ENCODE data around the gene ZNF202. TPM values are rescaled to one million over a fixed set of nuclear protein-coding genes. Genes with fewer than 3 reads are reported as not detected.

Gene ZNF202
- total and polyA plus RNA-seq, 3 donors from 2014 or later, result 24.4 to 30.7 (median 25.5) TPM

DNA sequence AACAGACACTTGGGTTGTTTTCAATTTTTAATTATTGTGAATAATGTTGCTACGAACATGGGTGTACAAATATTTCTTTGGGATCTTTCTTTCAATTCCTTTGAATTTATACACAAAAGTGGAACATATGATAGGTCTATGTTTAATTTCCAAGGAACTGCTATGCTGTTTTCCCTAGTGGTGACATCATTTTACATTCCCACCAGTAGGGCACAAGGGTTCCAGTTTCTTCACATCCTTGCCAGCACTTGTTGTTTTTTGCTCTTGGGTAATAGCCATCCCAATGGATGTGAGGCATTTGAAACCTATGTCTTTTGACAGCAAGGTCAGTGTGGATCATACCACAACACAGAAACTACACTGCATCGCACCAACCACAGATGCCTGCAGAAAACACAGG, 45.3 kb downstream of the ZNF202 start:
- no peaks in the 10 kb centered on the region for H3K4me1 ChIP-seq
- TF ChIP-seq POLR2A (IDR thresholded peaks at IDR 0.05), result no peak
- TF ChIP-seq, protein P1, sequence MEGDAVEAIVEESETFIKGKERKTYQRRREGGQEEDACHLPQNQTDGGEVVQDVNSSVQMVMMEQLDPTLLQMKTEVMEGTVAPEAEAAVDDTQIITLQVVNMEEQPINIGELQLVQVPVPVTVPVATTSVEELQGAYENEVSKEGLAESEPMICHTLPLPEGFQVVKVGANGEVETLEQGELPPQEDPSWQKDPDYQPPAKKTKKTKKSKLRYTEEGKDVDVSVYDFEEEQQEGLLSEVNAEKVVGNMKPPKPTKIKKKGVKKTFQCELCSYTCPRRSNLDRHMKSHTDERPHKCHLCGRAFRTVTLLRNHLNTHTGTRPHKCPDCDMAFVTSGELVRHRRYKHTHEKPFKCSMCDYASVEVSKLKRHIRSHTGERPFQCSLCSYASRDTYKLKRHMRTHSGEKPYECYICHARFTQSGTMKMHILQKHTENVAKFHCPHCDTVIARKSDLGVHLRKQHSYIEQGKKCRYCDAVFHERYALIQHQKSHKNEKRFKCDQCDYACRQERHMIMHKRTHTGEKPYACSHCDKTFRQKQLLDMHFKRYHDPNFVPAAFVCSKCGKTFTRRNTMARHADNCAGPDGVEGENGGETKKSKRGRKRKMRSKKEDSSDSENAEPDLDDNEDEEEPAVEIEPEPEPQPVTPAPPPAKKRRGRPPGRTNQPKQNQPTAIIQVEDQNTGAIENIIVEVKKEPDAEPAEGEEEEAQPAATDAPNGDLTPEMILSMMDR (IDR thresholded peaks at IDR 0.05), result no peak
- 92 to 96% methylated on average over 2 of the region's 2 CpGs for whole genome bisulfite sequencing, 2 donors

DNA sequence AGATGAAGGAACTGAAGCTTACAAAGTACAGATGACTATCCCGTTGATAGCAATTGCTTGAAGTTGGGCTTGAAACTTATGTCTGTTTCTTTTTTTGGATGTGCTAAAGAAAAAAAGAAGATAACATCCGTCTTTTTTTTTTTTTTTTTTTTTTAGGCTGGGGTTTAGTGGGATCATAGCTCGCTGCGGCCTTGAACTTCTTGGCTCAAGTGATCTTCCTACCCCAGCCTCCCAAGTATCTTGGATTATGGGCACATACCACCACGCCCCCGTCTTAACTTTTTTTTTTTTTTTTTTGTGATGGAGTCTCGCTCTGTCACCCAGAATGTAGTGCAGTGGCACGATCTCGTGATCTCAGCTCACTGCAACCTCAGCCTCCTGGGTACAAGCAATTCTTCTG, 46.2 kb downstream of the ZNF202 start:
- WGBS, 2 donors, result 68 to 69% methylated on average over 9 of the region's 9 CpGs
- Histone ChIP-seq H3K9me3 (no peaks in the 10 kb centered on the region), H3K27ac (no peak overlapping the region), H3K27me3 (no peaks in the 10 kb centered on the region), H3K4me1 (no peaks in the 10 kb centered on the region), H3K36me3 (ENCODE audit: low read depth, missing control alignments) (no peaks in the 10 kb centered on the region), H3K4me3 (no peak overlapping the region)
- intact Hi-C loops (cut with DNase I; ENCODE audit: low total_unique reads), result no loop called here
- DNase-seq, result no peak
- TF ChIP-seq, protein P1 (IDR thresholded peaks at IDR 0.05), result no peak
- TF ChIP-seq POLR2A (IDR thresholded peaks at IDR 0.05), result no peak

More for the DNA sequence above, 45.3 kb downstream of the ZNF202 start:
- H3K27me3 ChIP-seq, result no peaks in the 10 kb centered on the region
- intact Hi-C loops (cut with DNase I; ENCODE audit: low total_unique reads), result no loop called here
- no peaks in the 10 kb centered on the region for H3K9me3 ChIP-seq
- no peak overlapping the region for H3K4me3 ChIP-seq
- no peak overlapping the region for H3K27ac ChIP-seq
- no peak for DNase-seq
- no peaks in the 10 kb centered on the region for H3K36me3 ChIP-seq (ENCODE audit: low read depth, missing control alignments)

DNA sequence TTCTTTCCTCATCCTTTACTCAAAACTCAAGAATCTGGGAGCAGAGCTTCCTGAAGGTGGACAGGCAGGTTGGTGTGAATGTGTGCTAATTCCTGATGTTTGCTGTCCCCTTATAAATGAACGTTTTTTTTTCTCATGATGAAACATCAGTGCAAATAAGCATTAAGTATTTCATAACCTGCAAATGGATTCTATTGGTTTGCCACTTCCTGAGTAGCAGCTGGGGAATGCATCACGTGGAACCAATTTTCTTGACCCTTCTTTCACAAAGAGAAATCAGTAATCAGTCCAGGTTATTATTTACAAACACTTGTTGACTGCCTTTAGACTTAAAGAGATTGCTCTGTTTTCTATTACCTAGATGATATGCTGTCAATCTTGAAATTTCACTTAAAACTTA, 46.9 kb downstream of the ZNF202 start:
- no peak for TF ChIP-seq POLR2A (IDR thresholded peaks at IDR 0.05)
- Histone ChIP-seq H3K9me3 (no peaks in the 10 kb centered on the region), H3K36me3 (ENCODE audit: low read depth, missing control alignments) (no peaks in the 10 kb centered on the region), H3K27me3 (no peaks in the 10 kb centered on the region), H3K27ac (no peak overlapping the region), H3K4me1 (no peaks in the 10 kb centered on the region), H3K4me3 (no peak overlapping the region)
- intact Hi-C loops (cut with DNase I; ENCODE audit: low total_unique reads), result no loop called here
- DNase-seq, result no peak
- 62 to 63% methylated on average over 2 of the region's 2 CpGs for WGBS, 2 donors

DNA sequence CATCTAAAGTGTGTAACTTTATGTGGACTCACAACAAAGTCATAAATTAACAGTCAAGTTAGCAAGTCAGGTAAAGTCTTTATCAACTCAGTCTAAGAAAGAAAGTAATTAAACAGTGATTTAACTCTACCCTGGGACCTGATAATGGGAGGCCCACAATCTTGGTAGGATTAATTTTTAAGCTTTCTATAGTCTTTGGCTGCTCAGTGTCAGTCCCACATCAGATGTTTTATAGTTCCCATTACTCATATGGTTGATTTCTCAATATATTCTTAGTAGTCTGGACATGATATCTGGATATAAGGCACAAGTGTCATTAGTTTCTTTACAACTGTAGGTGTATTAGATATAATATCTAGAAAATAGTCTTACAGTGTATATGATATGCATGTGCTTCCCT, 48.5 kb downstream of the ZNF202 start:
- TF ChIP-seq, protein P1 (IDR thresholded peaks at IDR 0.05), result no peak
- TF ChIP-seq POLR2A (IDR thresholded peaks at IDR 0.05), result no peak
- Histone ChIP-seq H3K4me1 (no peaks in the 10 kb centered on the region), H3K9me3 (no peaks in the 10 kb centered on the region), H3K36me3 (ENCODE audit: low read depth, missing control alignments) (no peaks in the 10 kb centered on the region), H3K27me3 (no peaks in the 10 kb centered on the region), H3K27ac (no peak overlapping the region), H3K4me3 (no peak overlapping the region)
- intact Hi-C loops (cut with DNase I; ENCODE audit: low total_unique reads), result no loop called here
- DNase-seq, result no peak

DNA sequence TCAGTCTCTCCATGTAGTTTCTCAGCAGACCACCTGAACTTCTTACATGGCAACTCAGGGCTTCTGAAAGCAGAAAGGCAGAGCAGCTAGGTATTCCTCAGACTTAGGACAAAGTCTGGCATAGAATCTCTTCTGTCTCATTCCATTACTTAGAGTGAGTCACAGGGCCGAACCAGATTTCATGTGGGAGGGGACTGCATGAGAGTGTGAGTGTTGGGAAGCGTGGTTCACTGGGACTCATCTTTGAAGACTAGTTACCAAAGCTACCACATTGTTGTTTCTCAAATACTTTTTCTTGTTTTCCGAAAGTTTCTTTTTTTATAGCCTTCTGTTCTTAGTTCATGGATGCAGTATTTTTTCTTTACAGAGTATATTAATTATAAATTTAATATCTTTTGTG, 51.0 kb downstream of the ZNF202 start:
- TF ChIP-seq, protein P1 (IDR thresholded peaks at IDR 0.05), result no peak
- no peak for TF ChIP-seq POLR2A (IDR thresholded peaks at IDR 0.05)
- 81 to 87% methylated on average over 3 of the region's 3 CpGs for WGBS, 2 donors
- H3K4me1 ChIP-seq, result no peaks in the 10 kb centered on the region
- H3K9me3 ChIP-seq, result no peaks in the 10 kb centered on the region
- no peaks in the 10 kb centered on the region for H3K27me3 ChIP-seq
- intact Hi-C loops (cut with DNase I; ENCODE audit: low total_unique reads), result no loop called here
- H3K27ac ChIP-seq, result no peak overlapping the region
- no peak for DNase-seq
- no peaks in the 10 kb centered on the region for H3K36me3 ChIP-seq (ENCODE audit: low read depth, missing control alignments)
- H3K4me3 ChIP-seq, result no peak overlapping the region

Data from testis (tissue), 3 donors.